HL-60 (cell line): ENCODE measurements around the gene ALK.

Experiments used
- DNase-seq, 2 experiments: peaks; one replicate each; pipeline ENCODE4 v3.0.0-alpha.2; 2010 to 2020; ENCODE audit warnings: low read depth in 1 of 2, low spot score in 1 of 2
- H3K27ac ChIP-seq: fragments of 250-450 bp; sonication (Bioruptor Pico); replicated peaks from 2 replicates; pipeline ENCODE4 v1.5.1; 2020; ENCODE audit warnings: mild to moderate bottlenecking, moderate library complexity
- H3K27me3 ChIP-seq: fragments of 250-450 bp; sonication (Bioruptor Pico); 2 replicates; pipeline ENCODE4 v1.5.1; 2021; ENCODE audit warnings: mild to moderate bottlenecking, moderate library complexity; ENCODE audit not compliant: insufficient read depth, poor library complexity, severe bottlenecking
- H3K4me3 ChIP-seq: replicated peaks from 2 replicates; pipeline ENCODE4 v1.5.1; 2011; ENCODE audit warnings: mild to moderate bottlenecking, control low read depth, low read length; ENCODE audit not compliant: insufficient read depth
- CTCF ChIP-seq: IDR thresholded peaks from one replicate; pipeline ENCODE4 v1.5.1; 2011; ENCODE audit warnings: low read length, control low read depth, inconsistent platforms; ENCODE audit not compliant: insufficient read depth
- GABPA ChIP-seq: IDR thresholded peaks from 2 replicates; pipeline ENCODE4 v1.6.1; 2012; ENCODE audit warnings: low read depth
- POLR2AphosphoS5 ChIP-seq: IDR thresholded peaks from 2 replicates; pipeline ENCODE4 v1.6.1; 2012; ENCODE audit warnings: low read depth
- REST ChIP-seq: IDR thresholded peaks from 2 replicates; pipeline ENCODE4 v1.6.1; 2012; ENCODE audit warnings: low read depth; ENCODE audit not compliant: insufficient replicate concordance
- SPI1 ChIP-seq: IDR thresholded peaks from 2 replicates; pipeline ENCODE4 v1.6.1; 2012; ENCODE audit warnings: low read depth, mild to moderate bottlenecking, borderline replicate concordance

Gene ALK

GRCh38 chr2:29525921-29526320, 395.5 kb downstream of the ALK start:
- Histone ChIP-seq H3K4me3 (no peak overlapping the region), H3K27ac (no peak overlapping the region), H3K27me3 (no peaks in the 10 kb centered on the region)
- no peak for DNase-seq
- no peak for TF ChIP-seq CTCF
- no peak for TF ChIP-seq REST
- TF ChIP-seq GABPA = no peak

- H3K4me3 ChIP-seq = no peak overlapping the region
- no peak overlapping the region for H3K27ac ChIP-seq
- no peaks in the 10 kb centered on the region for H3K27me3 ChIP-seq
- DNase-seq = no peak
- TF ChIP-seq REST = no peak
- no peak for TF ChIP-seq CTCF
- no peak for TF ChIP-seq SPI1
- no peak for TF ChIP-seq GABPA
Observed at GRCh38 chr2:29524652-29525051, 396.7 kb downstream of the ALK start.

- Histone ChIP-seq H3K4me3 (no peak overlapping the region), H3K27me3 (no peaks in the 10 kb centered on the region), H3K27ac (no peak overlapping the region)
- TF ChIP-seq SPI1 (no peak), CTCF (no peak), POLR2AphosphoS5 (no peak), GABPA (no peak), REST (no peak)
- no peak for DNase-seq
Observed at GRCh38 chr2:29522951-29523669, 398.3 kb downstream of the ALK start.
